SIG-M5 (cell line): ENCODE results near the gene R3HDM2.

Source experiments
- DNase-seq: peaks from one replicate; lab custom pipeline; 2025; lab: John Stamatoyannopoulos, UW

R3HDM2 gene

DNA sequence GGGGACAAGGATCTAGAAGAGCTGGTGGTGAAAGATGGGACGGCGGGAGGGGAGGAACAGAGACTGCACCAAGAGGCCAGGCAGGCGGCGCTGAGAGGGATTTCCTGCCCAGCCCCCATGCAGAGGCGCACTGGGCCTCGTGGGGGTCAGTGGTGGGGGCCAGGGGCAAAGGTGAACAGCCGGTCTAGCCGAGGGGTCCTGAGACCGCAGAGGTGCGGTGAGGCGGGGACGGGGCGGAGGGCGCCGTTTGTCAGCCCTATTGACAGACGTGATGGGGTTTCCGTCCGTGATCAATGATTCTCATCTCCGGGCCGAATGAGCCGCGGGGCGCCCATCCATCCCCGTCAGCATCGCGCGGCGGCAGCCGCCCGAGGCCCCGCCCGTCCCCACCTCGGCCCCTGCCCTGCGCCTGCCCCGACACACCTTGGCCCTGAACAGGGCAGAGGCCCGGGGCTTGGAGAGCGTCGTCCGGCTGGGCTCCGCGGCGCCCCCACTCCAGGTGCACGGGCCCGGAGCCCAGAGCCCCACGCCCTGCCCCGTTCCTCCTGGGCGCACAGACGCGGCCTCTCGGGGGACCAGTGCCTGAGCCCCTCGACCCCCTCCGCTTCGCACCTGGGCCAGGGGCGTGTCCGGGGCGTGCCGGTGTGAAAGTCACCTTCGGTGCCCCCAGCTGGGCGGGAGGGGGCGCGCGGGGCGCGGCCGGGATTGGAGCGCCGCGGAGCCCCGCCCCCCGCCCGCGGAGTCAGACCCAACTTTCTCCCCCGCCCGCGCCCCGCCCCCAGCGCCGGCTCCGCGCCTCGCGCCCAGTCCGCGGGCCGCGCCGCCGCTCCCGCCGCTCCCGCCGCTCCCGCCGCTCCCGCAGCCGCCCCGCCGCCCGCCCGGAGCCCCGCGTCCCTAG, 214.6 kb downstream of the R3HDM2 start, which contains the start of gene NXPH4:
Gene NXPH4, plus strand, starts transcription at position 781 of the 898 bp plus-strand sequence. CDS start 176 bp downstream, outside the sequence.
- no peak for DNase-seq

DNA sequence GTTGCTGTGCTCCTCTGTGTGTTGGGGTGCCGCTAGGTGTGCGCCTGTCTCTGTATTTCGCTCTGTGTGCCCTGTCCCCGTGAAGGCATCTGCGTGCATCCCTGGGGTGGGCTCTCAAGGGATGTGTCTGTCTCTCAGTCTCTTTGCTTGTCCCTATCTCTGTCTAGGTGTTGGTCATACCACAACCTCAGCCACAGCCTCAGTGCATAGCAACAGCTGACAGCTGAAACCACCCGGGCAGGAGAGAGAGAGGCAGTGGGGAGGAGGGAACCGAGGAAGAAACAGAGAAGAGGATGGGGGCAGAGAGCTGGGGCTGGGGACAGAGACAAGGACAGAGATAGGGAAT, 215.2 kb downstream of the R3HDM2 start:
- no peak for DNase-seq

DNA sequence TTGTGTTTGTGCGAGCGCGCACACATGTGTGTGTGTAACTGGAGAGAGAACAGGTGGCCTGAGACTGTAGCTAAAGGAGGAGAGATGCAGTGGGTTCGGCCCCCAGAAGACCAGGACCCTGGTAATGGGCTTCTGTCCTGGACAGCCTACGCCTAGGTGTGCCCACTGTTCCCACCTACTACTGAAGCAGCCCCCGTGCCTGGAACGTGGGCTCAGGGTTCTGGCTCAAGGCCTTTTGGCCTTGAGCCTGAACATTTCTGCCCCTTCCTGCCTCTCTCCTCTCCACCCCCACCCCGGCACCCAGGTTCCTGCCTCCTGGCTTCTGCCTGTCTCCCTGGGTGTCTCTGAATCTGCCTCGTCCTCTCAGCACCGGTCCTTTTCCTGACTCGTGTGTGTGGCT, 215.8 kb downstream of the R3HDM2 start:
- no peak for DNase-seq

DNA sequence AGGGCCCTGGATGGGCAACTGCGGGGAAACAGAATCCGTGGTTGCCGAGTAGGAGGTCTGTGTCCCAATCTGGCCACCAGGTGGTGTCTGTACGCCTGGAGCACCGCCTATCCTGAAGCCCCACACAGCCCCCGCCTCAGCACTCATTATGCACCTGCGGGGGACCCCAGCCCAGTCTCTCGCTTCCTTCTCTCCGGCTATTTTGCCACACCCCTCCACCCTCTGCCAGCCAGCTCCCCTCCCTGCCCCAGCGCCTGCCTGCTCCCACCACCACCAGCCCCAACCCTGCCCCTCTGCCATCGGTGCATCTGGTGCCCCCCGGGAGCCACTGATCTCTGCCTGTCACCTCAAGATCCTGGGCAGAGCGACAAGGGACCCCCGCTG, 216.5 kb downstream of the R3HDM2 start:
- no peak for DNase-seq

DNA sequence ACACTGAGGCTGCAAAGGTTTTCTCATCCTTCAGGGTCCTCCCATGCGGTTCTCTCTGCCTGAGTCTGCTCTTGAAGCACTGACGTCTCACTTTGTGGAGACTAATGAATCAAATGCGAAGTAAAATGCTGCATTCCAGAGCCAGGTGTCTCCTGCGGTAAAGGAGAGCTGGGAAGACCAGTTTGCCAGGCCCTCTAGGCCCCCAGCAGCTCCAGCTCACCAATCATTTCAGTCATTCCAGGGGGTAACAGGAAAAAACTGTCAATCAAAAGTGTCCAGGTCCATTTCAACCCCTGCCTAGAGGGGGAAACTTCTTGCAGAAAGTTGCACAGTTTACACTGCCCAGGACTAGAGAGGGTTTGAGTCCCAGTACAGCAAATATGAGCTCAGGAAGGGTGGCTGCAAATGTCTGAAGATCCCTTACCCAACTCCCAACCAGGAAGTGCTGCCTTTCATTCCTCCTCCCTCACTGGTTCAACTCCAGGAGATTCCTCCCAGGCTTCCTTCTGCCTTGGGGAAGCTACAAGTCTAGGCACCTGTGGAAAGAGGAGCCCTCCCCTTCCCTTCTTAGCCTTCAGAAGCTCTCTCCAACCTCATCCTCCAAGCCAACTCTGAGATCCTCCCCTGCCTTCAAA, 217.0 kb downstream of the R3HDM2 start:
- DNase-seq = no peak

DNA sequence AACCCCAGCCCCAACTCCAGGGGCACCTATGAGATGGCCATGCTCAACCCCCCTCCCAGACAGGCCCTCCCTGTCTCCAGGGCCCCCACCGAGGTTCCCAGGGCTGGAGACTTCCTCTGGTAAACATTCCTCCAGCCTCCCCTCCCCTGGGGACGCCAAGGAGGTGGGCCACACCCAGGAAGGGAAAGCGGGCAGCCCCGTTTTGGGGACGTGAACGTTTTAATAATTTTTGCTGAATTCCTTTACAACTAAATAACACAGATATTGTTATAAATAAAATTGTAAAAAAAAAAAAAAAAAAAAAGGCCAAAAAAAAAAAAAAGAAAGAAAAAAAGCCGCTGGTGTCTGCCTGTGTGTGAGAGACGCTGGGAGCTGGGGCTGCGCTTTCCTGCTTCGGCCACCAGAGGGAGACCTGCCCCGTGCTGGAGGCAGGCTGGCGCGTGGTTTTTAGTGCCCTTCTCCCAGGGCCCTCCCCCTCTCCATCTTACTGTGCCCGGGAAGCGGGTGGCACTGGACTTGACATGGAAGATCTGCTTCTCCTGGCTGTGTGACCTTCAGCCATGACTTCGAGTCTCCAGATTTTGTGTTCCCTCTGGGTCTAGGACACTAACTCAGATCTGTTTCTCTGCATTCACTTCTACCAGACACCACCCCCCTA, 217.7 kb downstream of the R3HDM2 start:
- DNase-seq = no peak

DNA sequence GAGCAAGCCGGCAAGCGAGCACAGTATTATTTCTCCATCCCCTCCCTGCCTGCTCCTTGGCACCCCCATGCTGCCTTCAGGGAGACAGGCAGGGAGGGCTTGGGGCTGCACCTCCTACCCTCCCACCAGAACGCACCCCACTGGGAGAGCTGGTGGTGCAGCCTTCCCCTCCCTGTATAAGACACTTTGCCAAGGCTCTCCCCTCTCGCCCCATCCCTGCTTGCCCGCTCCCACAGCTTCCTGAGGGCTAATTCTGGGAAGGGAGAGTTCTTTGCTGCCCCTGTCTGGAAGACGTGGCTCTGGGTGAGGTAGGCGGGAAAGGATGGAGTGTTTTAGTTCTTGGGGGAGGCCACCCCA, 218.2 kb downstream of the R3HDM2 start:
- no peak for DNase-seq

DNA sequence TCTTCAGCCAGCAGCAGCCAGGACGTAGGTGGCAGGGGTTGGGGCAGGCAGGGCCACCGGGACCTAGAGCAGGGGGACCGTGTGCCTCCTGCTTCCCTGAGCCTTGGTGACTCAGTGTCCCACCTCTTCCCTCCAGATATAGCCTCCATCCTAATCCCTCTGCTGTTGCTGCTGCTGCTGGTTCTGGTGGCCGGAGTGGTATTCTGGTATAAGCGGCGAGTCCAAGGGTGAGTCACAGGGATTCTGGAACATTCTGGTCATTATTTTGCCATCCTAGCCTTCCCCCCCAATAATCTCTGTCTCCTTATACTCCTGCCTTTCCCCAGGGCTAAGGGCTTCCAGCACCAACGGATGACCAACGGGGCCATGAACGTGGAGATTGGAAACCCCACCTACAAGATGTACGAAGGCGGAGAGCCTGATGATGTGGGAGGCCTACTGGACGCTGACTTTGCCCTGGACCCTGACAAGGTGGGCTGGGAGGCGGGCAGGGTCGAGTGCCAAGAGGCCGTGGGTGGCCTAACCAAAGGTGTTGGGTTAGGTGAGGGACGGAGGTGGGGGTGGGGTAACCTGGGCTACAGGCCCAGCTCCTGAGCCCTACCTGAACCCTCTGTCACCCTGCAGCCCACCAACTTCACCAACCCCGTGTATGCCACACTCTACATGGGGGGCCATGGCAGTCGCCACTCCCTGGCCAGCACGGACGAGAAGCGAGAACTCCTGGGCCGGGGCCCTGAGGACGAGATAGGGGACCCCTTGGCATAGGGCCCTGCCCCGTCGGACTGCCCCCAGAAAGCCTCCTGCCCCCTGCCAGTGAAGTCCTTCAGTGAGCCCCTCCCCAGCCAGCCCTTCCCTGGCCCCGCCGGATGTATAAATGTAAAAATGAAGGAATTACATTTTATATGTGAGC, 218.8 kb downstream of the R3HDM2 start:
- DNase-seq = no peak

DNA sequence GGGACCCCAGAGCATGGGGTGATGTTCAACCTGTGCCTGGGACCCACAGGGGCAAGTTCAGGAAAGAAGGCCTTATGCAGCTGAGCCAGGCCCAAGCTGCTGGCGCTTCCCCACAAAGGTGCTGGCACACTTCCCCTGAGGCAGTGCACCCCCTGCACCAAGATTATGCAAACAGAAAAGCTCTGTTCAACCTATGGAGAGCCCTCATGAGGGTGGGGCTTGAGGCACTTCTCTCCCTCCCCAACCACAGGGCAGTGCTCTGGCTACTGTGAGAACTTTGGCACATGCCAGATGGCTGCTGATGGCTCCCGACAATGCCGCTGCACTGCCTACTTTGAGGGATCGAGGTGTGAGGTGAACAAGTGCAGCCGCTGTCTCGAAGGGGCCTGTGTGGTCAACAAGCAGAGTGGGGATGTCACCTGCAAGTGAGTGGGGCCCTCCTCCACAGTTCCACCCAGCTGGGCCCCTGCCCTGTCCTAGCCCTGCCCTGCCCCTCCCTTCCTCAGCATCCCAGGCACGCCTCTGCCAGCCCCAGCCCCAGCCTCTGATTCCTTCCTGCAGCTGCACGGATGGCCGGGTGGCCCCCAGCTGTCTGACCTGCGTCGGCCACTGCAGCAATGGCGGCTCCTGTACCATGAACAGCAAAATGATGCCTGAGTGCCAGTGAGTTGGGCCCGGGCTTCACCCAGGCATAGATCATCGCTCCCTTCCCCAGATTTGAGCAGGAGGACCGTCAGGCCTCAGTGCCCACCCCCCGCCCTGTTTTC, 219.7 kb downstream of the R3HDM2 start:
- no peak for DNase-seq

DNA sequence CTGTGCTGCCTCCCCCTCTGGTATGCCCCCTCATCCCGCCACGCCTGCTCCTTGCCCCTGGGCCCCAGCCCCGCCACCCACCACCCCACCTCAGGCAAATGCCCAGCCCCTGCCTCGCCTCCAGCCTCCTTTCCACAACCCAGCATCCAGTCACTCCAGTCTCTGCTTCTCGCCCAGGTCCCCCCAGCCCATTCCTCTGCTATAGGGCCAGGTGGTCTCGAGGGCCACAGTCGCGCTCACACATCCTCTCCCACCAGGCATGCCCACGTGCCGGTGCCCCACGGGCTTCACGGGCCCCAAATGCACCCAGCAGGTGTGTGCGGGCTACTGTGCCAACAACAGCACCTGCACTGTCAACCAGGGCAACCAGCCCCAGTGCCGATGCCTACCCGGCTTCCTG, 220.4 kb downstream of the R3HDM2 start:
- no peak for DNase-seq

DNA sequence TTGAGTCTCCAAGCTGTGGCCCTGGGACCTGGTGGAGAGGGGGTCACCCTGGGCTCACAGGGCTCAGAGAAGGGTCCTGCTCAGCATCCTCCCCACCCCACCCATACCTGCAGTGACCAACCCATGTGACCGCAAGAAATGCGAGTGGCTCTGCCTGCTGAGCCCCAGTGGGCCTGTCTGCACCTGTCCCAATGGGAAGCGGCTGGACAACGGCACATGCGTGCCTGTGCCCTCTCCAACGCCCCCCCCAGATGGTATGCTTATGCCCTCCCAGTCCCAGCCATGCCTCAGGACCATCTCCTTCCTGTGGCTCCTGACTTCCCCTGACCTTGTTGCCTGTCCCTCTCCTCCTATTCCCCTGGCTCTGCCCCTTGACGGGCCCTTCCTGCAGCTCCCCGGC, 220.9 kb downstream of the R3HDM2 start:
- DNase-seq = no peak

DNA sequence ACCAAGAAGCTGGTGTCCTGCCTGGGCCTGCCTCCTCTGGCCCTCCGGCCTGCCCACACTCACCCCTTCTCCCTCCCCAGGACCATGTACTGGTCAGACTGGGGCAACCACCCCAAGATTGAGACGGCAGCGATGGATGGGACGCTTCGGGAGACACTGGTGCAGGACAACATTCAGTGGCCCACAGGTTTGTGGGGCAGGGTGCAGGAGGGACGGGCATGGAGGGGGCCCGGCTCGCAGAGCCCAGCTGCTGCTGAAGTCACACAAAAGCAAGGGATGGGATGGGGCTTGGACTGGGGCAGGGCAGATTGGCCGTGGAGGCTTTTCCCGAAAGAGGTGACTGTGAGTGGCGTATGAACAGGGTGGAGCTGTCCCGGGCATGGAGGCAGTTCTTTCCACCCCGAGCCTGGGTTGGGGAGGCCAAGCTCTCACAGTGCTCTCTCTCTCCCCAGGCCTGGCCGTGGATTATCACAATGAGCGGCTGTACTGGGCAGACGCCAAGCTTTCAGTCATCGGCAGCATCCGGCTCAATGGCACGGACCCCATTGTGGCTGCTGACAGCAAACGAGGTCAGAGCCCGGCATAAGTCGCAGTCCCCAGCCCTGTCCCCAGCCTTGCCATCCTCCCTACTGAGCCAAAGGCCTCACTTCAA, 222.1 kb downstream of the R3HDM2 start:
- no peak for DNase-seq

DNA sequence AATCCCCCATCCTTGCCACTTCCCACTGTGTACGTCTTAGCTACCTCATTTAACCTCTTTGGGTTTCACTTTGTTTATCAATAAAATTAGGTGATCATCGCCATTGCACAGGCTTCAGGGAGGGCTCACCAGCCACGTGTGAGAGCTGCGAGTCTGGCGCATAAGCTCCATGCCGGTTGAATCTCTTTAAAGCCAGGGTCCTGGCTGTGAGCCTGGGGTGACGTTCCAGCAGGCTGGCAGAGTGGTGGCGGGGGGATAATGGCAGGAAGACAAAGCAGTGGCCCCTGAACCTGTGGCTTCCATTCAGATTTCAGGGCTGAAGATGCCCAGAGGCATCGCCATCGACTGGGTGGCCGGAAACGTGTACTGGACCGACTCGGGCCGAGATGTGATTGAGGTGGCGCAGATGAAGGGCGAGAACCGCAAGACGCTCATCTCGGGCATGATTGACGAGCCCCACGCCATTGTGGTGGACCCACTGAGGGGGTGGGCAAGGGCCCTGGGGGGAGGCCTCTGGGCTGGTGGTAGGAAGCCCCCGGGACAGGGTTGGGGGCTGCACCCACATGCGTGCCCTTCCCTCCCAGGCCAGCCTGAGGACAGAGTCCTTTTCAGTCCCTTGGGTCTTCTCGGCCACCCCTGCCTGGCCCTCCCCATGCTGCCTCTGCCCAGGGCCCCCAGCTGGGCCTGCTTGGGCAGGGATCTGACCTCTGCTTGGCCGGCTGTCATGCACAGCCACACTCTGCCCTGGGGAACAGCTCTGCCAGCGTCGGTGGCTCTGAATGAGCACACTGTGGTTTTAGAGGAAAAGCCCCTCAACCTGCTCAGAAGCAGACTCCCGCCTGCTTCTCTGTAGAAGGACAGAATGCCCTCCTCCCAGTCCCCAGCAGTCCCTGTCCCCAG, 222.9 kb downstream of the R3HDM2 start:
- DNase-seq = no peak

DNA sequence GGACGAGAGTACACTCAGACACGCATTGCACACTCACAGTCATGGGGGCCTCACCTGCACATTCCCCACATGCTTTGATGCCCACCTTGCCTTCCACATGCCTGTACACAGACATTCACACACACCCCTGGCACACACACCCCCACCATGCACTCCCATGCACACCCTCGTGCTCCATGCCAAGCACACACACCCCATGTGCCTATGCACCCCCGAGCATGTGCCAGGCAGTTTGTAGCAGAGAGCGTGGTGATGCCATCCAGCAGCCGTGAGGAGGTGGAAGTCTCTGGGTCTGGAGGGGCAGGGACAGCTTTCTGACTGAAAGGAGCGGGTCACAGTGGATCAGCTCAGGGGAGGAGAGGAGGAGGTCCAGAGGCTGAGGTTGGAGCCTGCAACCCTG, 224.9 kb downstream of the R3HDM2 start:
- no peak for DNase-seq

DNA sequence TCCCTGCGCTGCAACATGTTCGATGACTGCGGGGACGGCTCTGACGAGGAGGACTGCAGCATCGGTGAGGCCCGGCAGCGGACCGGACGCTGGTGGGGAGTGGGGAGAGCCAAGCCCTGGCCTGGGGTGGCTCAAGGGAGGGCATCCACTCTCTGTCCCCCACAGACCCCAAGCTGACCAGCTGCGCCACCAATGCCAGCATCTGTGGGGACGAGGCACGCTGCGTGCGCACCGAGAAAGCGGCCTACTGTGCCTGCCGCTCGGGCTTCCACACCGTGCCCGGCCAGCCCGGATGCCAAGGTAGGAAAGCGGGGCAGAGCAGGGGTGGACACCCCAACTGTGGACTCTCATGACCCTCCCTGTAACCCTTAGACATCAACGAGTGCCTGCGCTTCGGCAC, 225.7 kb downstream of the R3HDM2 start:
- no peak for DNase-seq

DNA sequence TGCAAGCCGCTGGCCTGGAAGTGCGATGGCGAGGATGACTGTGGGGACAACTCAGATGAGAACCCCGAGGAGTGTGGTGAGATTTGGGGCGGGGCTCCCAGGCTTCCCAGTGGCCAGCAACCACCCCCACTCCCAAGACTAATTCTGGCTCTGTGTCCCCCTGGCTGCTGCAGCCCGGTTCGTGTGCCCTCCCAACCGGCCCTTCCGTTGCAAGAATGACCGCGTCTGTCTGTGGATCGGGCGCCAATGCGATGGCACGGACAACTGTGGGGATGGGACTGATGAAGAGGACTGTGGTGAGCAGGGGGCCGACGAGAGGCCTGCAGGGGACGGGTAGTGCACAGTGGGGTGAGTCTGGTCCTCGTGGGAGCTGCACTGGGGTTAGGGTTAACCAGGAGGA, 226.4 kb downstream of the R3HDM2 start:
- no peak for DNase-seq

DNA sequence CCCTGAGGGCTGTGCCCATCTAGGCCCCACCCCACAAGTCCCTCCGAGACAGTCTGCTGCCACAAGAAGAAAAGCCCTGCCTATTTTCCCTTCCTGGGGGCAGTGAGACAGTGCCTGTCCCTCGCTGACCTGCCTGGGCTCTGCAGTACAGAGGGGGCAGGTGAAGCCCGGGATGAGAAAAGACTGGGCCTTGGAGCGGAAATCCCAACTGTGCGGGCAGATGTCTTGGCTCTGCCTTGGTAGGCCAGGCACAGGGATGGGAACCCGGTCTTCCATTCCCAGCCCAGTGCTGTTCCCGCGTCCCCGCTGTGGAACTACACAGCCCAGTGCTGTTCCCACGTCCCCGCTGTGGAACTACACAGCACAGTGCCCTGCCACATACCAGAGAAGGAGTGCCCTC, 227.1 kb downstream of the R3HDM2 start:
- DNase-seq = no peak
